ENCODE measurements around the gene RERG.
A peak's percentile ranks its signal among the peaks of the same experiment; 100 is the strongest.

RERG gene

DNA sequence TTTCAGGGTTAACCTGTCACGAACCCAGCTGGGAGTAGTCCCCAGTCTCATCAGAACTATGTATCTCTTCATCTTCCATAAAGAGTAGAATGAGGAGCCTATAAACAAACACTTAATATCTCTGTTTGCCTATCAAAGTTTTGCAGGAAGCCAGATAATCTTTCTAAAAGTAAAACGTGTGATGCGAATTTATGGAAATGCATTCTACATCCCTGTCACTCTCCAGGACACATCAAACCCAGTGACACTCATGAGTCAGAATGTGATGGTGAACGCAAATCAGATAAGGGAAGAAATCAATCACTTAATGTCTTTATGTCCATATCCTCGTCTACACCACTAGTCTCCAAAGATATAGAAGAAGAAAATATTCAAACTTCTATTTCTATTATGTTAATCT is 37.4 kb downstream of the RERG start:
- DNase-seq, result no peak

- DNase-seq, result no peak
Observed at GRCh38 chr12:15181017-15181683, 40.1 kb downstream of the RERG start.

DNA sequence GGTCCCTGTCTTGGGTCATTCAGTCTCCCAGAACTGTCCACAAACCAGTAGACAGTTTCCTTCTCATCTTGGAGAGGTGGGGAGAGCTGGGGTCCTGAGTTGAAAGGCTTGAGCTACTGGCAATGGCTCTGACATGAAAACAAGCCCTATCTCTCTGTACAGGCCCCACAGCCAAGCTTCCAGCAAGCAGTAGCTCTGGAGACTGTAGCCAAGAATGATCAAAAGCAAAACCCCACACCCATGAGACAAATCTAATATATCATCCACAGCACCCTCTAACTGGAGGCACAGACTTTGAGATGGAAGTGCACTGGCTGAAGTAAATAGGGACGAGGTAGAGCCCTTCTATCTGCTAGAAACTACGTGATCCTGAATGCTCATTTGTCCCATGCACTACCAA is 40.9 kb downstream of the RERG start:
- no peak for DNase-seq

DNA sequence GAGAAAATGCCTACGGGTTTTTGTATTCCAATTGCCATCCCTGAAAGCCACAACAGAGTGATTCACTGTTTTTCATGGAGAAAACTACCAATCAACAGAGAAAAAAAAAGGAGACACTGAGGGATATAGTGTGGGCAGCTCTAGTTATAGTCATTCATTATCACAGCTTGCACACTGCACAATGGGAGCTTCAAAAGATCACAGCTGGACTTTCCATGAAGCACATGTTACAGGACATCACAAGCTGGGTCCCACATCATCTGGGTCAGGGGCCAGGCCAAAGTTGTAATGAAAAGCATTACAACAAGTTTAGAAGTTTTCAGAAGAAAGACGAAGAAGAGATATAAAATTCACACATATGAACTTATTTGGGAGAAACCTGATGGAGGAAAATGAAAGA is 41.5 kb downstream of the RERG start:
- DNase-seq, result no peak

GRCh38 chr12:15173142-15173541 is 48.1 kb downstream of the RERG start:
- DNase-seq, result no peak

- no peak for DNase-seq
Observed at GRCh38 chr12:15172060-15172822, 49.0 kb downstream of the RERG start.

DNA sequence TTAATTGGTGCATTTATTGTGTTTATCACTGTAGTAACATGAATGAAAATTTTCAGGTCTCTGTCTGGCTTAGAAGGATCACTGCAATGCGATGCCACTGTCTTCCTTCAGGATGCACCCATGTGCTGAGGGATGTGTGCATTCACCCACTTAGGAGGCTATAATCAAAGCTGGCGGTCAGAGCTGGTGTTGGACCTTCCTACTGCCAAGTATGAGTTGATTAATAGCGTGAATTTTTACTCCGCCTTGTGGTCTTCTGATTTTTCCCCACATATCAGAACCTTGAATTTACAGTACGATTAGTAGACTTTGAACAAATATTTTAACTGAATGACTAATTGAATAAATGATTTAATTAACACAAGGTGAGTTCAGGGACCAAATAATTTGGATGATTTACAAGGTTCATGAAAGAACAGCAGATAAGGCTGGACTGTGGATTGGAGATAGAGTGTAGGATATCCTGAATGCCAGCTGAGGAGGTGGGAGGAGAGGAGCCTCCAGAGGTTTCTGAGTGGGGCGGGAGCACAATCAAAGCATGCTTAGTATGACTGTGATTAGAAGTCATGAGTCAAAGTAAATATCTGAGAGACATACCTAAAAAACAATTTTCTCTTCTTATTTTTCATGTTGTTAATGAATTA is 50.1 kb downstream of the RERG start:
- no peak for DNase-seq

- DNase-seq, result no peak
Observed at GRCh38 chr12:15168026-15168678, 53.1 kb downstream of the RERG start.

DNA sequence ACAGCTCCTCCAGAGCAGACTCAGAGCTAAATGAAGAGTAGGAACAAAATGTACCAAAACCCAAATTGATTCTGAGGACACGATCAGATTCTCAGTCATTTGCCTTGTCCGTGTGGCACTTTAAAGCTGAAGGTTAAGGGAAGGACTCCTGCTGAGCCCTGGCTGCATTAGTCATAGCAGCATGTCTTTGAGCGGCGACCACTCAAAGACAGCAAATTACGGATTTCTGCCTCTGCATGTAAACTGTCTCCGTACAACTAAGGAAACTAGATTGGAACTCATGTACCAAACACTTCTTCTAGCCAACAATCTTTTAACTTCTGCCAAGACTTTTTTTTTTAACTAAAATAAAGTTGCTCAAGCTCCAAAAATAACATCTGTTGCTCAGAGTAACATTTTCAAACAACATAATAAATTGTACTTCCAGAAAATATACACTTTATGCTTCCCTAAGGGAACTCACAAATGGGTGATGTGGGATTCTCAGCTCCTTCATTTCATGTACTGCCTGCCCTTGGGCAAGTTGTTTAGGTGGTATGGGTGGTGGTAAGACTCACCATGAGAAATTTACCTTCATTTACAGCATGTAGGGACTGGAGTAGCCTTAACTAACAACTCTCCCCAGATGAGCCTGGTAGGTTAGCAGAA is 56.1 kb downstream of the RERG start:
- DNase-seq, result no peak

DNA sequence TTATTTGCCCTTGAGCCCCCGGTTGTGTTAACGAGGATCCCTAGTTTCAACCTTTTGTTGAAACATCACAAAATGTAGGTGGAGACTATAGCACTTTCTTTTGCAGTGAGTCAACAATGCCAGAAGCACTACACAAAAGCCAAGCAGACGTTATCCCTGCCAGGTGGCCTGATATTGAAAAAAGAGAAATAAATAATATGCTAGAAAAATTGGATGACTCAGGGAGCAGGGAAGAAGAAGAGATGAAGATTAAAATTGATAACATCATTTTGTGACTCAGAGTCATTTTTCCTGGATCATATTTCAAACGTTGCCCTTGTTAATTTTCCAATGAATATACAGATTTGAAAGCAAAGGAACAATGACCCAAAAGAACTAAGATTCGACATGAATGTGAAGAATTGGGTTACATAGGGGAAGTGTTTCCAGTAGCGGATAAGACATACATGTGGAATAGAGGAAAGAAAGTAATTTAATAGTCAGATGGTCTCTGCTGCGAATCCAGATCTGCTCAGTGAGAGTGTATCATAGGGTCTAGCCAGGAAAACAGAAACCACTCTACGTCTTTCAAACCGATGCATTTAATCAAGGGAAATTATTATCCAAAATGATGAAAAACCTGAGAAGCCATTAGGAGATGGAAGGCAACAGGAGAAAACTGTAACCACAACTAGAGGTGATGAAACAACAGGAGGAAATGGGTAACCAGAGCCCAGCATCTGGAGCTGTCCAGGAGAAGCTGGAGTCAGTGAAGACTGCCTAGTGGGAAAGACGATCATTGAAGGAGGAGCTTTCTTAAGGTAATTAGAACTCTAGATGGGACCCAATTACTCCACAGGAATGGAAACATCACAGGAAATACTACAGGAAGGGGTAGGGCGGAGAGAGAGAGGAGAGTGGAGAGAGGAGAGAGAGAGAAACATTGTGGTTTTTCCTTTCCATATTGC is 57.9 kb downstream of the RERG start:
- DNase-seq, result peak; percentile 15

DNA sequence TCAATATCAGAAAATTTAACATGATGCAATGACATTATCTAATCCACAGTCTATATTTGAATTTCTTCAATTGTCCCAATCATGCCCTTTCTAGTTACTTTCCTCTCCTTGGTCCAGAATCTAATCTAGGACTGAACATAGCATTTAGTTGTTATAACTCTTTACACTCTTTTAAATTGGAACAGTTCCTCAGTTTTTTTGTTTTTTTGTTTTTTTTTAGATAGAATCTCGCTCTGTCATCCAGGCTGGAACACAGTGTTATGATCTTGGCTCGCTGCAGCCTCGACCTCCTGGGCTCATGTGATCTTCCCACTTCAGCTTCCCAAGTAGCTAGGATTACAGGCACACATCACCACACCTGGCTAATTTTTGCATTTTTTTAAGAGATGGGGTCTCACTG is 63.1 kb downstream of the RERG start:
- no peak for DNase-seq

DNA sequence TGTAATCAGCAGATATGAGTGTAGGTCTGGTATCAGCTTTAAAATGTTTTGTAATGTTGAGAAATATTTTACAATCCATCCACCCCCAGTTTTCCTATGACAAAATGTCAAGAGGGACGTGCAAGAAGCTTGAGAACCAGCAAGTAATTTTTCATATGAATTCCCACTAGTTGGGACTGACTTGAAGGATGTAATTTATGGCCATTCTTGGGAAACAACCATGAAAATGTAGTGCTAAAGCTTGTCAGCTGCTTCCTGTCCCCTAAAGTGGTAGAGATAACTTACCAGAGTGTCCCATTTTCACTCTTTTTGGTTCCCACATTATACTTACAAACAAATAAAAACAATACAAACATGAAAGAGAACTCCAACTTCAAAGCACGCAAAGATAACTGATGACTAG is 63.9 kb downstream of the RERG start:
- DNase-seq, result no peak

DNA sequence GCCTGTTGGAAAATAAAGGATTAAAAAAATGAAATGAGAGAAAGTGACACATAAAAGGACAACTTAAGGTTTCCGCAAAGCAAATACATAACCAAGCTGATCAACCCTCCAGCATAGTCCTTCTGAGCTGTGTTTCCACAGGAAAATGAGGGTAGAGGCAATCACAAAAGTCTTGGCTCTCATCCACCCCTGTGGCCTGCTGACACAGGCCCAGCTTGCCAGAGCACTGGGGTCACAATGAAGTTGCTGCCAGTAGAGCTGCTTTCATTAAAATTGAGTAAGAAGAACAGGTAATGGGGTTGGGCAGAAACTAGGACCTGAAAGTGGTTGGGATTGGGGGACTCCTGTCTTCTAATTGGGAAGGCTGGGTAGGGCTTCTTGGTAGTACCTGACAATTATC is 65.9 kb downstream of the RERG start:
- no peak for DNase-seq

GRCh38 chr12:15154103-15154502 is 67.1 kb downstream of the RERG start:
- no peak for DNase-seq

GRCh38 chr12:15152868-15153267 is 68.3 kb downstream of the RERG start:
- DNase-seq, result peak; percentile 23

- peak; percentile 26 for DNase-seq
Observed at GRCh38 chr12:15152456-15152855, 68.8 kb downstream of the RERG start.

GRCh38 chr12:15151161-15152091 is 69.8 kb downstream of the RERG start:
- peak; percentile 57 for DNase-seq

DNA sequence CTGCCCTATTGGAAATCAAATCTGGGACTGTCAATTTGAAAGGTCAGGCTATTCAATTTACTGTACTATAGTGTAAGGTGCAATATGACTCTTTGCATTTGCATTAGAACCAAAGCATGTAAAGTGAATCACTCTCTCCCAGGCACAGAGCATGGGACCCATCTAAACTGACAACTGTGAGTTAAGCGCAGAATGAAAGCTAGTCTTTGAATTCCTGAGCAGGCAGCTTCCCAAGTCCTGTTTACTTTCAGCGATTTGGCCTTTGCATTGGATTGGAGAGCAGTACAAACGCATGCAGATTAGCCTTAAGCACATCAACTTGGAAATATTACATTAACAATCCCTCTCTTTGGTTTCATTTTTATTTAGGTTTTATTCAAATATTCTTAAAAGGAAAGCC is 74.6 kb downstream of the RERG start:
- no peak for DNase-seq

DNA sequence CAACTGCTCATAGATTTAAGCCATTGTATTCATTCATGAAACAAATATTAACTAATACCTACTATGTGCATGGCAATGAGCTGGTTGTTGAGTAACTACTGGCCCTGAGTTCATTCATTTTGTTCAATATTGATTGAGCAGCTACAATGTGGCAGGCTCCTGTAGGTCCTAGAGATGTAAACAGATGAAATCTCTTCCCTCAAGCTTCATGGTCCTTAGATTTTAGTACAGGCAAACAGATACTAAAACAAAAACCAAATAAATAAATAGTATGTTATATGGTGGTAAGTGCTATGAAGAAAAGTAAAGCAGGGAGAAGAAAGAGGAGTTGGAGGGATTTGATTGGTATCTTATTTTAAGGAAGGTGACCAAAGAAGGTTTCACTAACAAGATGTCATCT is 77.8 kb downstream of the RERG start:
- no peak for DNase-seq

GRCh38 chr12:15142711-15143110 is 78.5 kb downstream of the RERG start:
- DNase-seq, result no peak

DNA sequence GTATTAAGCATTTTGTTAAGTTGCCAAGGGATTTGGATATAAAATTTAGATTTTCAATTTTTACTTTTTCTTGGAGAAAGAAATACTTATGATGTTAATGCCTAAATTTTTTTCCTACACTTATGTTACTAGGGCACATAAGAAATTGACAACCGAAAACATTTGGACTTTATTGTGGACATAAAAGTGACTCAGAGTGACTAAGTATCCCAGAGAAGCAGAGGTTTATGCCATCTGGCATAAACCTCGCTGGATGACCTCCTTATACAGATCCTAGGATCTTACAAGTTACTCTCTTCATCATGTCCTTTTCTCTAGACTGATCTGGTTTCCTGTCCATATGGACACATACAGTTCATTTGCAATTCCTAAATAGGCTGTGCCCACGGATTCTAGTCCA is 89.8 kb downstream of the RERG start:
- DNase-seq, result no peak

Data from OCI-M1 (cell line).